ENCODE data around the gene KHDC1L. TPM values are rescaled to one million over a fixed set of nuclear protein-coding genes. Genes with fewer than 3 reads are reported as not detected.
"Not testable (repeated sequence)": the region's sequence is repeated elsewhere in the genome, so short reads cannot be mapped to it uniquely, and the experiment has no call there.

The KHDC1L gene
- total and polyA plus RNA-seq, 10 donors = not detected

DNA sequence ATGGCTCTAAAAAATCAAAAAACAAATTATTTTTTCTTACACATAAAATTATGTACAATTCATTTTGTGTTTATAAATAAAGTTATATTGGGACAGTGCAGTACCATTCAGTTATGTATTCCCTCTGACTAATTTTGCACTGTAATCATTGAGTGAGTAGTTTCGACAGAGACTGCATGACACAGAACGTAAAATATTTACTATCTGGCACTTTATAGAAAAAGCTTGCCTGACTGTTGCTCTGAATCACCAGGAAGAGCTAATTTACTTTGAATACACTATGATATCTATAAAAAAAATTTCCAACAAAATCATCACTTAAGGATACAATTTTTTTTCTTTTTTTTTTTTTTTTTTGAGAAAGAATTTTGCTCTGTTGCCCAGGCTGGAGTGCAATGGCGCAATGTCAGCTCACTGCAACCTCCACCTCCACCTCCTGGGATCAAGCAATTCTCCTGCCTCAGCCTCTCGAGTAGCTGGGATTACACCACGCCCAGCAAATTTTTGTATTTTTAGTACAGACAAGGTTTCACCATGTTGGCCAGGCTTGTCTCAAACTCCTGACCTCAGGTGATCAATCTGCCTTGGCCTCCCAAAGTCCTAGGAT, 11.0 kb upstream of the KHDC1L start:
- Histone ChIP-seq H3K4me3 (no peak overlapping the region), H3K27me3 (replicated peaks in 1 of 7) (no peaks in the 10 kb centered on the region), H3K4me1 (no peaks in the 10 kb centered on the region), H3K9me3 (no peaks in the 10 kb centered on the region), H3K36me3 (no peaks in the 10 kb centered on the region), H3K27ac (no peak overlapping the region)
- intact Hi-C loops (cut with DNase I; ENCODE audit: low total_unique reads) = no loop called here
- WGBS, 5 donors = 85 to 96% (median 90%) methylated on average over 5 of the region's 5 CpGs
- no peak for TF ChIP-seq POLR2A (IDR thresholded peaks at IDR 0.05)
- TF ChIP-seq POLR2AphosphoS5 (IDR thresholded peaks at IDR 0.05) = no peak
- TF ChIP-seq CTCF (IDR thresholded peaks at IDR 0.05 in 8 of 11, conservative IDR thresholded peaks at IDR 0.05 in 3 of 11) = no peak
- DNase-seq = no peak

DNA sequence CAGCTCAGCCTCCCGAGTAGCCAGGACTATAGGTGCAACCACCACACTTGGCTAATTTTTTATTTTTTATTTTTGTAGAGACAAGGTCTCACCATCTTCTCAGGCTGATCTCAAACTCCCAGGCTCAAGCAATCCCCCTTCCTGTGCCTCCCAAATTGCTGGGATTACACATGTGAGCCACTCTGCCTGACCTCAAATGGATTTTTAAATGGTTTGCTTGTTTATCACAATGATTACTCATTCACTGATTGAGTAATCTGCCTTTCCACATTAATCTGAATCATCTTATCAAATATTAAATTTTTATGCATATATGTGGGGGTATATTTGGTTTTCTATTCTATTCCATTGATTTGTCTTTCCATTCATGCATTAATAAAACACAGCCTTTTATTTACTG, 9.4 kb upstream of the KHDC1L start:
- Histone ChIP-seq H3K9me3 (no peaks in the 10 kb centered on the region), H3K27ac (no peak overlapping the region), H3K4me3 (no peak overlapping the region), H3K36me3 (no peaks in the 10 kb centered on the region), H3K4me1 (no peaks in the 10 kb centered on the region), H3K27me3 (replicated peaks in 1 of 7) (no peaks in the 10 kb centered on the region)
- no peak for DNase-seq
- intact Hi-C loops (cut with DNase I; ENCODE audit: low total_unique reads) = no loop called here
- 88 to 100% (median 95%) methylated on average over 1 of the region's 1 CpG for WGBS, 5 donors
- TF ChIP-seq POLR2AphosphoS5 (IDR thresholded peaks at IDR 0.05) (no peak), CTCF (IDR thresholded peaks at IDR 0.05 in 8 of 11, conservative IDR thresholded peaks at IDR 0.05 in 3 of 11) (no peak), POLR2A (IDR thresholded peaks at IDR 0.05) (no peak)

DNA sequence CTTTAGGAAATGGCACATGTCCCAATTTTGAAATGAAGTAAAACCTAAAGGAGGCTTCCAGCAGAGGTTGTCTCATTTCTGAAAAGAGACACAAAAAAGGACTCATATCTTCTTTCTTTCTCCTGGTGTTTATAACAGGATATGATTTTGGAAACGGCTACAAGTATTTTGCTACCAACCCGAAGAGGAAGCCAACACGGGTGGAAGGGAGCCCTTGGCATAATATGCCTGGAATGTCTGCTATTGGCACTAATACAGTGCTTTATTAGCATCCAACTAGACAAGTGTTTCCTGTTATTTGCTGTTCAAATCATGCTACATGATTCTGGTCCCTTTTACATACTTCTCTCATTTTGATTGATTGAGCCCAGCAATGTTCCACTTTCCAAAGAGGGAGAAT, 8.7 kb upstream of the KHDC1L start:
- H3K4me3 ChIP-seq; H3K27me3 ChIP-seq (replicated peaks in 1 of 7); H3K27ac ChIP-seq; H3K4me1 ChIP-seq; DNase-seq; H3K9me3 ChIP-seq; intact Hi-C loops (cut with DNase I; ENCODE audit: low total_unique reads); H3K36me3 ChIP-seq: not testable (repeated sequence)
- WGBS, 5 donors = 30 to 72% (median 41%) methylated on average over 3 of the region's 3 CpGs

- Histone ChIP-seq H3K27me3 (replicated peaks in 1 of 7) (no peaks in the 10 kb centered on the region), H3K9me3 (no peaks in the 10 kb centered on the region), H3K27ac (no peak overlapping the region), H3K4me1 (no peaks in the 10 kb centered on the region), H3K4me3 (no peak overlapping the region), H3K36me3 (no peaks in the 10 kb centered on the region)
- WGBS, 5 donors = 82 to 90% (median 88%) methylated on average over 6 of the region's 6 CpGs
- intact Hi-C loops (cut with DNase I; ENCODE audit: low total_unique reads) = no loop called here
- no peak for DNase-seq
- TF ChIP-seq POLR2A (IDR thresholded peaks at IDR 0.05) (no peak), CTCF (IDR thresholded peaks at IDR 0.05 in 8 of 11, conservative IDR thresholded peaks at IDR 0.05 in 3 of 11) (no peak), POLR2AphosphoS5 (IDR thresholded peaks at IDR 0.05) (no peak)
These were observed 7.8 kb upstream of the KHDC1L start for GRCh38 chr6:73233048-73233447.

GRCh38 chr6:73231986-73232391, 6.7 kb upstream of the KHDC1L start:
- no peak for DNase-seq
- no peaks in the 10 kb centered on the region for H3K9me3 ChIP-seq
- TF ChIP-seq POLR2A (IDR thresholded peaks at IDR 0.05) = no peak
- TF ChIP-seq CTCF (IDR thresholded peaks at IDR 0.05 in 8 of 11, conservative IDR thresholded peaks at IDR 0.05 in 3 of 11) = no peak
- TF ChIP-seq POLR2AphosphoS5 (IDR thresholded peaks at IDR 0.05) = no peak
- no peaks in the 10 kb centered on the region for H3K4me1 ChIP-seq
- H3K36me3 ChIP-seq = no peaks in the 10 kb centered on the region
- H3K27me3 ChIP-seq (replicated peaks in 1 of 7) = no peaks in the 10 kb centered on the region
- H3K27ac ChIP-seq = no peak overlapping the region
- 14 to 29% (median 19%) methylated on average over 1 of the region's 1 CpG for WGBS, 5 donors
- no peak overlapping the region for H3K4me3 ChIP-seq
- intact Hi-C loops (cut with DNase I; ENCODE audit: low total_unique reads) = no loop called here

All from spleen (tissue), 11 donors.